GOT3 (cell line): Measurements from ENCODE around the gene ZW10.
A peak's percentile ranks its signal among the peaks of the same experiment; 100 is the strongest.
"Not testable (repeated sequence)": the region's sequence is repeated elsewhere in the genome, so short reads cannot be mapped to it uniquely, and the experiment has no call there.

Experiments
- DNase-seq: peaks from one replicate; lab custom pipeline; 2025; ENCODE audit warnings: mixed read lengths; lab: John Stamatoyannopoulos, UW

Gene ZW10

GRCh38 chr11:113773416-113774173 lies at the start of gene ZW10:
Gene ZW10, minus strand, starts transcription at chr11:113773692. Its CDS starts 26 bp downstream, at chr11:113773666.
- DNase-seq, result peak; percentile 77

GRCh38 chr11:113818426-113818825 lies 44.9 kb upstream of the ZW10 start:
- no peak for DNase-seq

GRCh38 chr11:113817626-113818025 lies 44.1 kb upstream of the ZW10 start:
- no peak for DNase-seq

GRCh38 chr11:113817162-113817561 lies 43.7 kb upstream of the ZW10 start:
- no peak for DNase-seq

GRCh38 chr11:113814181-113814580 lies 40.7 kb upstream of the ZW10 start:
- no peak for DNase-seq

- DNase-seq, result no peak
Observed at GRCh38 chr11:113808931-113809330, 35.4 kb upstream of the ZW10 start.

GRCh38 chr11:113806406-113806805 lies 32.9 kb upstream of the ZW10 start:
- no peak for DNase-seq

GRCh38 chr11:113805640-113806039 lies 32.1 kb upstream of the ZW10 start:
- DNase-seq, result no peak

GRCh38 chr11:113802621-113803020 lies 29.1 kb upstream of the ZW10 start:
- DNase-seq, result no peak

- DNase-seq, result no peak
Observed at GRCh38 chr11:113796663-113797259, 23.3 kb upstream of the ZW10 start.

- DNase-seq, result no peak
Observed at GRCh38 chr11:113789675-113790320, 16.3 kb upstream of the ZW10 start.

- not testable (repeated sequence) for DNase-seq
Observed at GRCh38 chr11:113789016-113789415, 15.5 kb upstream of the ZW10 start.

GRCh38 chr11:113782134-113782533 lies 8.6 kb upstream of the ZW10 start:
- no peak for DNase-seq

- no peak for DNase-seq
Observed at GRCh38 chr11:113781682-113782081, 8.2 kb upstream of the ZW10 start.

- DNase-seq, result no peak
Observed at GRCh38 chr11:113779496-113779895, 6.0 kb upstream of the ZW10 start, which contains the start of gene CLDN25. Gene CLDN25, plus strand, starts transcription at chr11:113779796. Its CDS starts 0 bp downstream, at chr11:113779796.

GRCh38 chr11:113778111-113778910 lies 4.8 kb upstream of the ZW10 start:
- DNase-seq, result no peak

GRCh38 chr11:113774174-113774503 lies 647 bp upstream of the ZW10 start:
- no peak for DNase-seq

- no peak for DNase-seq
Observed at GRCh38 chr11:113773092-113773415, 438 bp downstream of the ZW10 start.

GRCh38 chr11:113771964-113772363 lies 1.5 kb downstream of the ZW10 start:
- DNase-seq, result no peak

- DNase-seq, result no peak
Observed at GRCh38 chr11:113764527-113765219, 8.8 kb downstream of the ZW10 start.

- not testable (repeated sequence) for DNase-seq
Observed at GRCh38 chr11:113763040-113763439, 10.5 kb downstream of the ZW10 start.

GRCh38 chr11:113760241-113760640 lies 13.3 kb downstream of the ZW10 start:
- no peak for DNase-seq
